Stimulated activated CD8-positive, alpha-beta memory T cell treated with anti-CD3 and anti-CD28 coated beads, Interleukin-4, amount 100 ng/mL, for 1 hour (primary cell): ENCODE data around the gene DLG2.

ENCODE experiments used
- DNase-seq, 2 donors: peaks; one replicate each; pipeline ENCODE4 v3.0.0-alpha.2; 2020; ENCODE audit warnings: low read depth in 2 of 2, low spot score in 1 of 2

Gene DLG2

GRCh38 chr11:83678831-83679584, 1948.1 kb downstream of the DLG2 start:
- no peak for DNase-seq

- no peak for DNase-seq
These were observed 1949.4 kb downstream of the DLG2 start for GRCh38 chr11:83677730-83678129.

- no peak for DNase-seq
These were observed 1951.0 kb downstream of the DLG2 start for GRCh38 chr11:83676056-83676601.

GRCh38 chr11:83674102-83674896, 1952.8 kb downstream of the DLG2 start:
- no peak for DNase-seq

GRCh38 chr11:83671289-83671688, 1955.9 kb downstream of the DLG2 start:
- DNase-seq, result no peak

GRCh38 chr11:83666149-83666548, 1961.0 kb downstream of the DLG2 start:
- DNase-seq, result no peak

- DNase-seq, result no peak
These were observed 1963.2 kb downstream of the DLG2 start for GRCh38 chr11:83663988-83664387.

GRCh38 chr11:83663446-83663845, 1963.7 kb downstream of the DLG2 start:
- DNase-seq, result no peak

GRCh38 chr11:83662494-83662893, 1964.7 kb downstream of the DLG2 start:
- no peak for DNase-seq

GRCh38 chr11:83661491-83662350, 1965.4 kb downstream of the DLG2 start:
- no peak for DNase-seq

GRCh38 chr11:83659466-83659865, 1967.7 kb downstream of the DLG2 start:
- DNase-seq, result no peak

- DNase-seq, result no peak
These were observed 1970.3 kb downstream of the DLG2 start for GRCh38 chr11:83656796-83657330.

- DNase-seq, result no peak
These were observed 1971.2 kb downstream of the DLG2 start for GRCh38 chr11:83655976-83656375.

GRCh38 chr11:83649528-83649855, 1977.7 kb downstream of the DLG2 start:
- no peak for DNase-seq

GRCh38 chr11:83648610-83649527, 1978.3 kb downstream of the DLG2 start:
- no peak for DNase-seq

GRCh38 chr11:83645561-83645960, 1981.6 kb downstream of the DLG2 start:
- no peak for DNase-seq

GRCh38 chr11:83643115-83643514, 1984.0 kb downstream of the DLG2 start:
- no peak for DNase-seq

GRCh38 chr11:83642500-83642899, 1984.6 kb downstream of the DLG2 start:
- no peak for DNase-seq

- DNase-seq, result no peak
These were observed 1985.6 kb downstream of the DLG2 start for GRCh38 chr11:83641511-83641910.
